Measurements from ENCODE around the gene CDH13. TPM values are rescaled to one million over a fixed set of nuclear protein-coding genes. Genes with fewer than 3 reads are reported as not detected.

Gene CDH13
- total RNA-seq, 2 experiments from 2014 or later: not detected

DNA sequence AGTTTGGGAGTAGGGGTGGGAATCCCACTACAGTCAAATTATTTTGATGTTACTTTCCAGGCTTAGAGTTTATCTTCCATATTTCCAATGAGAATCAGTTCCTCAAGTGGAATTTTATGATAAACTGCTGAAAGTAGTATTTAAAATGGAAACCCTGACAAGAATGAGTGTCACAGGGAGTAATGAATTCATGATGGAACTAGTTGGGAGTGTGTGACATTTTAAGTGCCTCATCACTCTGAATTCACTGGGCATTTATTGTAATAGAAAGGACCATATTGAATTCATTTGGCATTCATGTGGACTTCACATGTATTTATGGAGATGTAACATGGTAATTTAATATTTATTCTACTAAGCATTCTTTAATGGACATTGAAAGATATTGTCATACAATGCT, 320.9 kb downstream of the CDH13 start:
- Mint-ChIP-seq H3K27me3 (no peaks in the 10 kb centered on the region), H3K4me1 (ENCODE audit: low read depth) (peaks cover 6% of the 10 kb centered on the region), H3K4me3 (no peak overlapping the region), H3K27ac (no peak overlapping the region), H3K36me3 (no peaks in the 10 kb centered on the region), H3K9me3 (no peaks in the 10 kb centered on the region)
- POLR2A ChIA-PET: no interaction called here
- DNase-seq: no peak
- intact Hi-C loops (cut with micrococcal nuclease): no loop called here
- CTCF ChIA-PET: no interaction called here

DNA sequence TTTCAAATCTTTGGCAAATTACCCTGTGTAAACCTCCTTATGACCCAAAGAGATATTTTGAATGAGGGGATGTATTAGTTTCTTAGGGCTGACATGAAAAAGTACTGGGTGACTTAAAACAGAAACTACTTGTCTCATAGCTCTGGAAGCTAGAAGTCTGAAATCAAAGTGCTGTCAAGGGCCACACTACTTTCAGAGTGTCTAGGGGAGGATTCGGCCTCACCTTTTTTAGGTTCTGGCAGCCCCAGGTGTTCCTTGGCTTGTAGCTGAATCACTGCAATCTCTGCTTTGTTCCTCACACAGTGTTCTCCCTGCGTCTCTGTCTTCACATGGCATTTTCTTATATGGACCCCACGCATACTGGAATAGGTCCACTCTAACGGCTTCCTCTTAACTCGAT, 322.2 kb downstream of the CDH13 start:
- Mint-ChIP-seq H3K4me3 (no peak overlapping the region), H3K27me3 (no peaks in the 10 kb centered on the region), H3K36me3 (no peaks in the 10 kb centered on the region), H3K4me1 (ENCODE audit: low read depth) (peaks cover 6% of the 10 kb centered on the region), H3K9me3 (no peaks in the 10 kb centered on the region), H3K27ac (no peak overlapping the region)
- CTCF ChIA-PET: no interaction called here
- DNase-seq: no peak
- intact Hi-C loops (cut with micrococcal nuclease): no loop called here
- POLR2A ChIA-PET: no interaction called here

GRCh38 chr16:82953517-82953916, 326.7 kb downstream of the CDH13 start:
- ChIA-PET POLR2A (no interaction called here), CTCF (no interaction called here)
- intact Hi-C loops (cut with micrococcal nuclease): no loop called here
- DNase-seq: no peak
- Mint-ChIP-seq H3K9me3 (no peaks in the 10 kb centered on the region), H3K27ac (no peak overlapping the region), H3K36me3 (no peaks in the 10 kb centered on the region), H3K27me3 (no peaks in the 10 kb centered on the region), H3K4me1 (ENCODE audit: low read depth) (no peaks in the 10 kb centered on the region), H3K4me3 (no peak overlapping the region)

GRCh38 chr16:82954224-82954929, 327.6 kb downstream of the CDH13 start:
- Mint-ChIP-seq H3K36me3 (no peaks in the 10 kb centered on the region), H3K4me1 (ENCODE audit: low read depth) (no peaks in the 10 kb centered on the region), H3K27ac (no peak overlapping the region), H3K4me3 (no peak overlapping the region), H3K27me3 (no peaks in the 10 kb centered on the region), H3K9me3 (no peaks in the 10 kb centered on the region)
- intact Hi-C loops (cut with micrococcal nuclease): no loop called here
- no peak for DNase-seq
- ChIA-PET CTCF (no interaction called here), POLR2A (no interaction called here)

- Mint-ChIP-seq H3K27me3 (no peaks in the 10 kb centered on the region), H3K4me3 (no peak overlapping the region), H3K4me1 (ENCODE audit: low read depth) (no peaks in the 10 kb centered on the region), H3K9me3 (no peaks in the 10 kb centered on the region), H3K27ac (no peak overlapping the region), H3K36me3 (no peaks in the 10 kb centered on the region)
- intact Hi-C loops (cut with micrococcal nuclease): no loop called here
- ChIA-PET CTCF (no interaction called here), POLR2A (no interaction called here)
- no peak for DNase-seq
Measured at GRCh38 chr16:82955741-82956348, 329.1 kb downstream of the CDH13 start.

DNA sequence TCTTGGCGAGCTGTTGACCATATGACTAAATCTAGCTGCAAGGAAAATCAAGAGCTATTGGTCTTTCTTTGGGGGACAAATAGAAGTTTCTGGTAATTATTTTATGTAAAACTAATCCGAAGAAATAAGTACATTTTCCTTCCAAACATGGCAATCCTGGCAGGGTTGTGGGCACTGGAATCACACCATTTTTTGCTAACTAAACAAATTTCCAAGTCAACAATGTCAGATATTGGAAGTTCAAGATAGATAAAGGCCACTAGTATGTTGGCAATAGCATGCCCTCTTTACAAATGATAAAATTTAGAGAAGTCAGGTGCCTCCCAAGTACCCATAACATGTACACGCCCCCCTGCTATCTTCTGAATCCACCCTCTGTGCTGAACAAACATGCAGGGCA, 330.4 kb downstream of the CDH13 start:
- no peaks in the 10 kb centered on the region for H3K27me3 Mint-ChIP-seq
- no peak for DNase-seq
- no peaks in the 10 kb centered on the region for H3K9me3 Mint-ChIP-seq
- H3K36me3 Mint-ChIP-seq: no peaks in the 10 kb centered on the region
- H3K4me3 Mint-ChIP-seq: no peak overlapping the region
- H3K27ac Mint-ChIP-seq: no peak overlapping the region
- ChIA-PET POLR2A (no interaction called here), CTCF (no interaction called here)
- no peaks in the 10 kb centered on the region for H3K4me1 Mint-ChIP-seq (ENCODE audit: low read depth)
- intact Hi-C loops (cut with micrococcal nuclease): no loop called here

DNA sequence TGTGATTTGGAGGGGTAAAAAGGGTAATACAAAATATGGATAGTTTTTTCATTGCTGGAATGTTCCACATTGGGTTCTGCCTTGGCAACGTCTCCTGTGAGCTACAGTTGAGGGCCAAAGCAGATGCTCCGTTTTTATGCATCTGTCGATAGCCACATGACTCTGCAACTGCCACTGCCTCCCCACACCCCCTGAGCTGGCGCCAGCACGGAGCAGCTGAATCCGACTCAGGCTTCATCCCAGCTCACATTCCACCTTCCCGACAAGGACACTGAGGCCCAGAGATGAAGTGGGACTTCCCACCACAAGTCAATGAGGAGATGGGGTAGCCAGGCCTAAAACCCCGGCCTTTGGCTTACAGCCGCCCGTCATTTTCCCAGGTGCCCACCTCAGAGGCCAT, 334.1 kb downstream of the CDH13 start:
- no peak for DNase-seq
- POLR2A ChIA-PET: no interaction called here
- H3K4me3 Mint-ChIP-seq: no peak overlapping the region
- no peak overlapping the region for H3K27ac Mint-ChIP-seq
- H3K4me1 Mint-ChIP-seq (ENCODE audit: low read depth): no peaks in the 10 kb centered on the region
- intact Hi-C loops (cut with micrococcal nuclease): no loop called here
- CTCF ChIA-PET: no interaction called here
- H3K27me3 Mint-ChIP-seq: no peaks in the 10 kb centered on the region
- H3K36me3 Mint-ChIP-seq: no peaks in the 10 kb centered on the region
- H3K9me3 Mint-ChIP-seq: no peaks in the 10 kb centered on the region

DNA sequence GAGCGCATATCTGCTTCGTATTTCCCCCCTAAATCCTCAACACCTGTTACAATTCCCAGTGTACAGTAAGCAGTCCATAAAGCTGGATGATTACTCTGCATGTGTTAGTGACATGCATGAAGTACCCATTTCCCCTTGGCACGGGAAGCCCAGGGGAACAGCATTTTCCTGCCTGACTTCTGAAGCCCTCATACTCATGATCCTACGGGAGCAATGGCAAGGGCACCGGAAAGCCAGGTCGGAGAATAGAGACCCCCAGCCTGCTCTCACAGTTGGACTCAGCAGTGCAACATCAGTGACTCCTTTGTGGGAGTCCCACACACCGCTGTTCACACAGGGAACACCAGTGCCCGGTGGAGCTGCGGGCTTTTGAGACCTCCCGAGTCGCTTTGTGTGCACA, 336.9 kb downstream of the CDH13 start:
- H3K4me3 Mint-ChIP-seq: no peak overlapping the region
- no peaks in the 10 kb centered on the region for H3K36me3 Mint-ChIP-seq
- no peak overlapping the region for H3K27ac Mint-ChIP-seq
- intact Hi-C loops (cut with micrococcal nuclease): no loop called here
- H3K4me1 Mint-ChIP-seq (ENCODE audit: low read depth): no peaks in the 10 kb centered on the region
- ChIA-PET POLR2A (no interaction called here), CTCF (no interaction called here)
- no peaks in the 10 kb centered on the region for H3K27me3 Mint-ChIP-seq
- H3K9me3 Mint-ChIP-seq: no peaks in the 10 kb centered on the region
- DNase-seq: no peak

DNA sequence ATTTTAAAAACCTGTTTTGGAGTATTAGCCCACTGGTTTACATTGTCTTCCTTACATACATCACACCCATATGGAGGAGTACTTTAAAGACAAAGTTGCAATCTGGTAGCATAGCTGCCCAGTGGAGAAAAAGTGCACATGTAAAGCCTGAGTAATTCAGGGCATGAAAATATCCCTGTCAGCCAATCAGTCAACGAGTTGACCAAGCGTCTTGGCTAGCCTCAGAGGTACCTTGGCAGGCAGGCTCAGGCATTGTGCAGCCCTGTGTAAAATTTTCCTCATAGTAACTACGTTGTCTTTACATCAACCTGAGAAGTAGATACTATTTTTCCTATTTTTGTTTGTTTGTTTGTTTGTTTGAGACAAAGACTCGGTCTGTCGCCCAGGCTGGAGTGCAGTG, 339.0 kb downstream of the CDH13 start:
- ChIA-PET CTCF (no interaction called here), POLR2A (no interaction called here)
- no peaks in the 10 kb centered on the region for H3K4me1 Mint-ChIP-seq (ENCODE audit: low read depth)
- H3K36me3 Mint-ChIP-seq: no peaks in the 10 kb centered on the region
- no peak for DNase-seq
- H3K27ac Mint-ChIP-seq: no peak overlapping the region
- H3K27me3 Mint-ChIP-seq: no peaks in the 10 kb centered on the region
- intact Hi-C loops (cut with micrococcal nuclease): no loop called here
- H3K4me3 Mint-ChIP-seq: no peak overlapping the region
- H3K9me3 Mint-ChIP-seq: peaks cover 3% of the 10 kb centered on the region

DNA sequence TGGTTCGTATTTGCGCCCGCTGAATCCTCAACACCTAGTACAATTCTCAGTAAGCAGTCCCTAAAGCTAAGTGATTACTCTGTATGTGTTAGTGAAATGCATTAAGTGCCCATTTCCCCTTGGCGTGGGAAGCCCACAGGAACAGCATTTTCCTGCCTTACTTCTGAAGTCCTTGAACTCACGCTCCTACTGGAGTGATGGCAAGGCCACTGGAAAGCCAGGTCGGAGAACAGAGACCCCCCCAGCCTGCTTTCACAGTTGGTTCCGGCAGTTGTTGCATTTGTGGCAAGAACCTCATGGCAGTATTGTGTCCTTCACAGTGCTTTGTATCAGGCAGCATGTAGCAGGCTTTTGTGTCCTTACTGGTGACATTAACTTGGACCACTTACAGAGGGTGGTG, 340.7 kb downstream of the CDH13 start:
- no peaks in the 10 kb centered on the region for H3K27me3 Mint-ChIP-seq
- H3K9me3 Mint-ChIP-seq: peaks cover 7% of the 10 kb centered on the region
- no peak overlapping the region for H3K4me3 Mint-ChIP-seq
- ChIA-PET CTCF (no interaction called here), POLR2A (no interaction called here)
- H3K27ac Mint-ChIP-seq: no peak overlapping the region
- no peaks in the 10 kb centered on the region for H3K36me3 Mint-ChIP-seq
- intact Hi-C loops (cut with micrococcal nuclease): no loop called here
- DNase-seq: no peak
- H3K4me1 Mint-ChIP-seq (ENCODE audit: low read depth): no peaks in the 10 kb centered on the region

GRCh38 chr16:82971126-82971525, 344.4 kb downstream of the CDH13 start:
- intact Hi-C loops (cut with micrococcal nuclease): no loop called here
- no peaks in the 10 kb centered on the region for H3K36me3 Mint-ChIP-seq
- no peak overlapping the region for H3K27ac Mint-ChIP-seq
- DNase-seq: no peak
- POLR2A ChIA-PET: no interaction called here
- peaks cover 7% of the 10 kb centered on the region for H3K9me3 Mint-ChIP-seq
- CTCF ChIA-PET: no interaction called here
- H3K4me1 Mint-ChIP-seq (ENCODE audit: low read depth): no peaks in the 10 kb centered on the region
- H3K27me3 Mint-ChIP-seq: no peaks in the 10 kb centered on the region
- H3K4me3 Mint-ChIP-seq: no peak overlapping the region

- Mint-ChIP-seq H3K27ac (no peak overlapping the region), H3K27me3 (no peaks in the 10 kb centered on the region), H3K36me3 (no peaks in the 10 kb centered on the region), H3K4me3 (no peak overlapping the region), H3K9me3 (peaks cover 8% of the 10 kb centered on the region), H3K4me1 (ENCODE audit: low read depth) (no peaks in the 10 kb centered on the region)
- no peak for DNase-seq
- intact Hi-C loops (cut with micrococcal nuclease): no loop called here
- POLR2A ChIA-PET: no interaction called here
- CTCF ChIA-PET: no interaction called here
Measured at GRCh38 chr16:82972331-82972919, 345.7 kb downstream of the CDH13 start.

DNA sequence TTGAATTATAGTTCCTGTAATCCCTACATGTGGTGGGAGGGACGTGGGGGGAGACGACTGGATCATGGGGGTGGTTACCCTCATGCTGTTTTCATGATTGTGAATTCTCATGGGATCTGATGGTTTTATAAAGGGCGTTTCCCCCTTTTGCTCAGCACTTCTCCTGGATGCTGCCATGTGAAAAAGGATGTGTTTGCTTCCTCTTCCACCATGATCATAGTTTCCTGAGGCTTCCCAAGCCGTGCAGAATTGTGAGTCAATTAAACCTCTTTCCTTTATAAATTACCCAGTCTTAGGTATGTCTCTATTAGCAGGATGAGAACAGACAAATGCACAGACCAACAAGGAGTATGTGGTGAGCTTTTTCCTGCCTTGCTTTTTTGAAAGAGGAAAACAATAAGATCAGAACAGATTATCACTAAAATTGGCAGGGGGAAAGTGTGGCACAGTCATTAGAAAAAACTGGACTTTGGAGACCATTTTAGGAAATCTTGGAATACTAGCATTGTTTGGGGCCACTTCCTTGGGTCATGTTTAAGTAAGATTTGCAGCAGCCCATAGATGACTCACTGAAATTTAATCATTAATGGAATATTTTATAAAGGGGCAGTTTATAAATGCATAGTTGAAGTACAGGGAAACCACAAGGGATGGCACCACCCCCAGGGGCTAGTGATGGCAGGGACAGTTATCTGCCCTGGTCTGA, 352.8 kb downstream of the CDH13 start:
- no peak overlapping the region for H3K27ac Mint-ChIP-seq
- no peak for DNase-seq

More for the DNA sequence above, 352.8 kb downstream of the CDH13 start:
- intact Hi-C loops (cut with micrococcal nuclease): no loop called here
- Mint-ChIP-seq H3K4me3 (no peak overlapping the region), H3K36me3 (no peaks in the 10 kb centered on the region), H3K4me1 (ENCODE audit: low read depth) (no peaks in the 10 kb centered on the region), H3K27me3 (no peaks in the 10 kb centered on the region), H3K9me3 (peaks cover 7% of the 10 kb centered on the region)
- CTCF ChIA-PET: no interaction called here
- POLR2A ChIA-PET: no interaction called here
